ENCODE data around the gene GREM2. TPM values are rescaled to one million over a fixed set of nuclear protein-coding genes. Genes with fewer than 3 reads are reported as not detected.

The GREM2 gene
- total RNA-seq, 1 experiment from 2014 or later = 0.17 TPM

- Mint-ChIP-seq H3K4me1 (peaks cover 8% of the 10 kb centered on the region; the same call in 1 of the 2 replicates), H3K36me3 (no peaks in the 10 kb centered on the region), H3K4me3 (no peak overlapping the region), H3K9me3 (peaks cover 4% of the 10 kb centered on the region; the same call in 1 of the 2 replicates), H3K27ac (no peak overlapping the region), H3K27me3 (ENCODE audit: low read depth) (no peaks in the 10 kb centered on the region)
- CTCF ChIA-PET = no interaction called here
- DNase-seq (ENCODE audit: low spot score) = no peak
- POLR2A ChIA-PET = interaction anchor here (0.7 kb wide), 1 partner anchor 106 kb away, joined by 3 read pairs; no protein-coding TSS in a partner anchor
- no peak for TF ChIP-seq JAZF1 (CRISPR knock-in tag; IDR thresholded peaks at IDR 0.05)
- no peak for TF ChIP-seq ARID4B (CRISPR knock-in tag; IDR thresholded peaks at IDR 0.05; ENCODE audit: borderline replicate concordance)
- TF ChIP-seq ZMAT4 (CRISPR knock-in tag; IDR thresholded peaks at IDR 0.05) = no peak
- no peak for TF ChIP-seq FOXK1 (CRISPR knock-in tag; IDR thresholded peaks at IDR 0.05)
- TF ChIP-seq SOX15 (CRISPR knock-in tag; IDR thresholded peaks at IDR 0.05) = no peak
- TF ChIP-seq JUN (CRISPR knock-in tag; IDR thresholded peaks at IDR 0.05) = no peak
- TF ChIP-seq ZNF396 (CRISPR knock-in tag; IDR thresholded peaks at IDR 0.05; ENCODE audit: borderline replicate concordance) = no peak
- TF ChIP-seq NR1H2 (CRISPR knock-in tag; IDR thresholded peaks at IDR 0.05) = no peak
- ATAC-seq = no peak
Measured at GRCh38 chr1:240474133-240474614, 137.8 kb downstream of the GREM2 start.

- no peak for DNase-seq (ENCODE audit: low spot score)
- CTCF ChIA-PET = no interaction called here
- Mint-ChIP-seq H3K27me3 (ENCODE audit: low read depth) (no peaks in the 10 kb centered on the region), H3K27ac (no peak overlapping the region), H3K36me3 (no peaks in the 10 kb centered on the region), H3K9me3 (no peaks in the 10 kb centered on the region), H3K4me3 (no peak overlapping the region), H3K4me1 (peaks cover 21% of the 10 kb centered on the region)
- POLR2A ChIA-PET = no interaction called here
- no peak for ATAC-seq
- TF ChIP-seq ZNF396 (CRISPR knock-in tag; IDR thresholded peaks at IDR 0.05; ENCODE audit: borderline replicate concordance) = no peak
- no peak for TF ChIP-seq ZNF138 (CRISPR knock-in tag; conservative IDR thresholded peaks at IDR 0.05)
- no peak for TF ChIP-seq JUN (CRISPR knock-in tag; IDR thresholded peaks at IDR 0.05)
- TF ChIP-seq FOXJ3 (CRISPR knock-in tag; IDR thresholded peaks at IDR 0.05; ENCODE audit: borderline replicate concordance) = no peak
- no peak for TF ChIP-seq ZNF121 (CRISPR knock-in tag; IDR thresholded peaks at IDR 0.05)
- no peak for TF ChIP-seq PRDM15 (CRISPR knock-in tag; IDR thresholded peaks at IDR 0.05)
- TF ChIP-seq ZNF423 (CRISPR knock-in tag; IDR thresholded peaks at IDR 0.05) = no peak
- no peak for TF ChIP-seq ESRRA (CRISPR knock-in tag; IDR thresholded peaks at IDR 0.05; ENCODE audit: borderline replicate concordance)
- no peak for TF ChIP-seq ZSCAN18 (CRISPR knock-in tag; IDR thresholded peaks at IDR 0.05)
- no peak for TF ChIP-seq EMX1 (CRISPR knock-in tag; IDR thresholded peaks at IDR 0.05)
- no peak for TF ChIP-seq CDX4 (CRISPR knock-in tag; IDR thresholded peaks at IDR 0.05; ENCODE audit: borderline replicate concordance)
- TF ChIP-seq SMAD4 (CRISPR knock-in tag; IDR thresholded peaks at IDR 0.05) = no peak
- TF ChIP-seq ATF1 (CRISPR knock-in tag; IDR thresholded peaks at IDR 0.05) = no peak
- no peak for TF ChIP-seq AFF4 (CRISPR knock-in tag; IDR thresholded peaks at IDR 0.05; ENCODE audit: borderline replicate concordance)
Measured at GRCh38 chr1:240468656-240469055, 143.3 kb downstream of the GREM2 start.

All from WTC11 (cell line).